ENCODE results near the gene ZBTB45.
"Not testable (repeated sequence)": the region's sequence is repeated elsewhere in the genome, so short reads cannot be mapped to it uniquely, and the experiment has no call there.

ZBTB45 gene

DNA sequence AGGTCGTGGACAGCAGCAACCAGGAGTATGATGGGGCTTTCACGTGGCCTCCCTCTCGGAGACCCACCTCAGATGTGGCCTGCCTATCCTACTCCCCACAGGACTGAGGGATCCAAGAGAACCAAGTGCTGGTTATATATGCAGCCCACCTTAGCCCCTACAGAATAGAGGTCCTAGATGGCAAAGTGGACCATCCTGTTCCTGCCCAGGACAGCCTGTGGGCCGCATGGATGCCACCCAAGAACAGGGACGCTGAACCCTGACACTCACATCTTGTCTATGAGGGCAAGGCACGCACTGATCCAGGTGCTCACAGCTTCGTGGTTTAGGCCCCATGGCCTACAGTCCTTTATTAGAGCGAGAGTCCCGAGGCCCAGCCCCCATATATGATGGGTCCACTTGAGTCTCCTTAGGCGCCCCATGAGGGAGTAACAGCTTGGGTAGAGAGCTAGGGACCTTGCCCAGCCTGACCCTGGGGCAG lies 6.4 kb downstream of the ZBTB45 start:
- FAIRE-seq: no peak
- DNase-seq (ENCODE audit: insufficient read length, low spot score): no peak

DNA sequence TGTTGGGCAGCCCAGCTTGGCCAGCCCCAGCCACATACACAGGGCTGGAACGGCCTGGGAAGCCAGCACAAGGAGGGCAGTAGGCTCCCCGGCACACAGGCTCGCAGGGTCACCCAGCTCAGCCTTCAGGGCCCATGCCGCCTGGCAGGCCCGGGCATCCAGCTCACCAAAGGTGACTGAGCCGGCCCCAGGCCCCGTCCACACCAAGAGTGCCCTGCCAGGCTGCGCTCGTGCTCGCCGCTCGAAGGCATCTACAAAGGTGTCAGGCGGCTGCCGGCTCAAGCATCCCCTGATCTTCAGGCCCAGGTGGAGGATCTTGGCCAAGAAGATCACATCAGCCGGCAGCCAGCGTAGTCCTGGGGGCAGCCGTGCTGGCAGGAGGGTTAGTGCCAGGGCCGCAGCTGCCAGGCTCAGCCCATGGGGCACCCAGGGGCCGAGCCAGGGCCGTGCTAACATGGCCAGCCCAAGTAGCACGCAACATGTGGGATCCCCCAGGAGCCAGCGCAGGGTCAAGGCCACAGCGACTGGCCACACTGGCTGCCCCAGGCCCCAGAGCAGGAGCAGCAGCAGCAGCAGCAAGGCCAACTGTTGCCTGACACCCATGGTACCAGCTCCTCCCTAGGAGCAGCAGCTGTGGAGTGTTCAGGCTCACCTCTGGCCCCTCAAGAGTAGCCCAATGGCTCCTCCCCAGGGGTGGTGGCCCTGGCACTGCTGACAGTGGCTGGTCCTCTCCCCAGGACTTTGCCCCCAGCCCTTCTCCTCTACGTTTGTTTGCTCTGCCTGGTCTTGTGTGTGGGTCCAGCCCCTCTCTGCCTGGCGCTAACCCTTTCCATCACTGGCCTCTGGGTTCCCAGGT lies 8.0 kb downstream of the ZBTB45 start, which contains the start of gene SLC27A5:
TSS of gene SLC27A5 (minus strand) at position 640 of the 856 bp plus-strand sequence. CDS start at position 603, 37 bp downstream.
- DNase-seq (ENCODE audit: insufficient read length, low spot score) (no peak), FAIRE-seq (no peak)

GRCh38 chr19:58510084-58510862 lies 9.3 kb downstream of the ZBTB45 start:
- DNase-seq (ENCODE audit: insufficient read length, low spot score) (no peak), FAIRE-seq (no peak)

GRCh38 chr19:58509731-58510083 lies 9.9 kb downstream of the ZBTB45 start:
- no peak for DNase-seq (ENCODE audit: insufficient read length, low spot score)

DNA sequence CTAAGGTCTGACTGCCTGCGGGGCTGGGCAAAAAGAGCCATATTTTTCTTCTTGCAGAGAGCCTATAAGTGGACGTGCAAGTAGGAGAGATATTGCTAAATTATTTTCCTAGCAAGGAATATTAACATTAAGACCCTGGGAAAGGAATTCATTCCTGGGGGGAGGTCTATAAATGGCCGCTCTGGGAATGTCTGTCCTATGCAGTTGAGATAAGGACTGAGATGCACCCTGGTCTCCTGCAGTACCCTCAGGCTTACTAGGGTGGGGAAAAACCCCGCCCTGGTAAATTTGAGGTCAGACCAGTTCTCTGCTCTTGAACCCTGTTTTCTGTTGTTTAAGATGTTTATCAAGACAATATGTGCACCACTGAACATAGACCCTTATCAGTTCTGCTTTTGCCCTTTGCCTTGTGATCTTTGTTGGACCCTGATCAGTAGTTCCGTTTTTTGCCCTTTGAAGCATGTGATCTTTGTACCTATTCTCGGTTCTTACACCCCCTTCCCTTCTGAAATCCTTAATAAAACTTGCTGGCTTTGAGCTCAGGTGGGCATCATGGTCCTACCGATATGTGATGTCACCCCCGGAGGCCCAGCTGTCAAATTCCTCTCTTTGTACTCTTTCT lies 11.9 kb downstream of the ZBTB45 start:
- not testable (repeated sequence) for FAIRE-seq; DNase-seq (ENCODE audit: insufficient read length, low spot score)

More at GRCh38 chr19:58509731-58510083, 9.9 kb downstream of the ZBTB45 start:
- no peak for FAIRE-seq

- FAIRE-seq: no peak
- DNase-seq (ENCODE audit: insufficient read length, low spot score): no peak
Measured at GRCh38 chr19:58500242-58500641, 19.4 kb downstream of the ZBTB45 start.

DNA sequence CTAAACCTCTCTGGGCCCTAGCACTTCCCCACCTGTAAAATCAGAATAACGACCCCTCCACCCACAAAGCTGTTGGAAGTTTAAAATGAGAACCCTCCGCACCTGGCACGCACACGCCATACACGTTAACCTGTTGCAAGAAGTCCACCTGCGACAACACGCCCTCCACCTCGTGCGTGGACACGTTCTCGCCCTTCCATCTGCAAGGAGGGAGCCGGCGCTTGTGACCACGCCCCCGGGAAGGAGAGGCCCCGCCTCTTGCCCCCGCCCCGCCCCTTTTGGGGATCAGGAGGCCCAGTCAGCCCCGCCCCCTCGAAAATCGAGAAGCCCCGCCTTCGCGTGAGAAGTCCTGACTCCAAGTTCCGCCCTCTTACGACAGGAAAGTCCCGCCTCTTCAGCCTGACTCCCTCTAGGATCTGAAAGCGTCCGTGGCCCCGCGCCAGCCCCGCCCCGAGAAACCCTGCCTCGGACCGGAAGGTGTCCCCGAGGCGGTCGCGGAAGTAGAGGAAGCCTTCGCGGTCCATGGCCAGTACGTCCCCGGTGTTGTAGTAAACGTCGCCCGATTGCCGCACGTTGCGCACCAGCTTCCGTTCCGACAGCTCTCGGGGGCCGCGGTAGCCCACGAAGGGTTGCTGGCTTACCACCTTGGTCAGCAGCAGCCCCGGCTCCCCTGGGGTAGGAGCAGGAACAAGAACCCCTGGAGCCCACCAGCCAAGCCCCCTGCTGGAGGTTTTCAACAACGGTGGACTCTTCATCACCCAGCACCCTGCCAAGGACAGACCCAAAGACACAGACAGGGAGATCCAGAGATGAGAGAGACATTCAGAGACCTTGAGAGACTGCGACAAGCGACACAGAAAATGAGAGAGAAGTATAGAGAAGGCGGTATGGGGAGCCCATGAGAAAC lies 20.3 kb downstream of the ZBTB45 start:
- peak; percentile 55 for FAIRE-seq
- peak; percentile 95 for DNase-seq (ENCODE audit: insufficient read length, low spot score)

- DNase-seq (ENCODE audit: insufficient read length, low spot score): no peak
- no peak for FAIRE-seq
Measured at GRCh38 chr19:58498316-58499020, 21.1 kb downstream of the ZBTB45 start.

DNA sequence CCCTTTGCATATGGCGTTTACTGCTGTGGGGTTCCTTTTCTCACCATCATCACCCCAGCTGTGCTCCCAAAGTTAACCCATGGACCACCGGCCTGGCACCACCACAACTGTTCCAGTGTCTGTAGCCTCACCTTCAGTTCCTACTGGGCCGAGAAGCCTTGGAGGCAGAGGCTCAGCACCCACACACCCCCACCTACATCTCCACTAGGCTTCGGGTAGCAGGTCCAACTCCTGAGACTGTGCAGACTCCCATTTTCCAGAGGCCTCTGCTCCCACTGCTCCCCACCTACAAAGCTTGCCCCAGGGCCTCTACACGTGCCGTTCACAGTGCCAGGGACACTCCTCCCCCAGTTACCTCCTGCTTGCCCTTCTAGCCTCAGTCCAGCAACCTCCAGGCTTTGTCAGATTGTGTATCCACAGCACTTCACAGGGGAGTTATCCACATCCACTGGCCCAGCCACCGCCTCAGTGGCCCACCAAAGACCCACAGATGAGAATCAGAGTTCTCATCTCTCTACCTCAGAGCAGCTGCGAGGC lies 21.9 kb downstream of the ZBTB45 start:
- DNase-seq (ENCODE audit: insufficient read length, low spot score) (no peak), FAIRE-seq (no peak)

GRCh38 chr19:58492265-58492664 lies 27.3 kb downstream of the ZBTB45 start:
- DNase-seq (ENCODE audit: insufficient read length, low spot score) (no peak), FAIRE-seq (no peak)

- FAIRE-seq (no peak), DNase-seq (ENCODE audit: insufficient read length, low spot score) (no peak)
Measured at GRCh38 chr19:58491393-58491792, 28.2 kb downstream of the ZBTB45 start.

GRCh38 chr19:58484349-58484748 lies 35.3 kb downstream of the ZBTB45 start:
- not testable (repeated sequence) for FAIRE-seq; DNase-seq (ENCODE audit: insufficient read length, low spot score)

- FAIRE-seq (no peak), DNase-seq (ENCODE audit: insufficient read length, low spot score) (no peak)
Measured at GRCh38 chr19:58483776-58484175, 35.8 kb downstream of the ZBTB45 start.

DNA sequence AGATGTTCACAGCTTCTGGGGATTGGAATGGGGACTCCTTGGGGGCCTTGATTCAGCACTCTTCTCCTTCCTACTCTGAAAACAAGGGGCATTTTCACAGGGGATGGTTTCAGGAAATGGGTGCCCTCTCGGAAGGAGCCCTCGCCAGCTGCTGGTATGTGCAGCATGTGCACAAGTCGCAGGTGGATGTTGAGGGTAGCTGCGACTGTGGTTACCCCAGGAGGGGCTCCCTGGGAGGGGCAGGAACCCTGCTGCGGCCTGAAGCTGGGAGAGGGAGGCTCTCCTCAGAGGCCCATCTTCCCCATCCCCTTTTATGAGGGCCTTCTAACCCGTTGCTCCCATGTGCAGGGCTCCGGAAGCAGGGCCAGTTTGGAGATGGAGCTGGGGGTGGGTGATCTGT lies 37.2 kb downstream of the ZBTB45 start:
- DNase-seq (ENCODE audit: insufficient read length, low spot score) (no peak), FAIRE-seq (no peak)

DNA sequence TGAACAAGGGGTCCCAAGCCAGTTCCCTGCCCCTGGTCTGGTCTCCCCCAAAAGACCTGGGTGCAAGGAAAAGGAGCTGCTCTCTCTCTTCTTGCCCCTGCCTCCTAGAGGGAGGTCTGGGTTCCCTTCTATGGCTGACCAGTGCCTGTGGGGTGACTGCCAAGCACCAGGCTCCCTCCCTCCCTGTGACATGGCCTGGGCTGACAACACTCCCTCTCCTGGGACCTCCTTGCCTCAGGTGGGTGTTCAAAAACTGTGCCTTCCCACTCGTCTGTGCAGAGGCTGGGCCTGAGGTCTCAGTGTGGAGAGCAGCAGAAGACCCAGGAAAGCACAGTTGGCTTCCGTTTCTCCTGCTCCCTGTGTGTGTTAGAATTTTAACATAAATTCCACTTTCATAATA lies 38.8 kb downstream of the ZBTB45 start:
- no peak for FAIRE-seq
- no peak for DNase-seq (ENCODE audit: insufficient read length, low spot score)

- DNase-seq (ENCODE audit: insufficient read length, low spot score): no peak
- no peak for FAIRE-seq
Measured at GRCh38 chr19:58480481-58480830, 39.2 kb downstream of the ZBTB45 start.

GRCh38 chr19:58479736-58480480 lies 39.7 kb downstream of the ZBTB45 start:
- DNase-seq (ENCODE audit: insufficient read length, low spot score): no peak
- no peak for FAIRE-seq

DNA sequence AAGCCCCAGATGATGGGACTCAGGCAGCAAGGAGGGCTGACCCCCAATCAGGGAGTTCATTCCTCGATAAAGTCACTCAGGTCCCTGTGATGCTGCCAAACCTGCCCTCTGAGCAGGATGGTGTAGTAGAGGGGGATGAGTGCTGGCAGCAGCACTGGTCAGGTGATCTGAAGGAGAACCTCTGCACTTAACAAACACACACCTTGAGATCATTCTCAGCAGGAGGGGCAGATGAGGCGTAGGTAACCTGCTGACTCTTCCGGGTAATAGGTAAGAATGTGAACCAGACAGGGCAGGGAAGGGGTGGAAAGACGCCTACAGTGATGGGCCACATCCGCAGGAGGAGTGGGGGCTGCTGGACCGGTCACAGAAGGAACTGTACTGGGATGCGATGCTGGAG lies 40.3 kb downstream of the ZBTB45 start:
- FAIRE-seq (no peak), DNase-seq (ENCODE audit: insufficient read length, low spot score) (no peak)

GRCh38 chr19:58477871-58478270 lies 41.7 kb downstream of the ZBTB45 start:
- DNase-seq (ENCODE audit: insufficient read length, low spot score) (no peak), FAIRE-seq (peak; percentile 23)

All from HTR-8/SVneo (cell line).